Heart left ventricle (tissue), 16 donors: ENCODE data around the gene MS4A18. TPM values are rescaled to one million over a fixed set of nuclear protein-coding genes. Genes with fewer than 3 reads are reported as not detected.

Experiments used
- ATAC-seq, 4 donors: fragments of 200-7000 bp; cut with Tn5 transposase; one replicate each; pipeline ENCODE4 v1.9.1; 2020 to 2022; ENCODE audit warnings: moderate library complexity in 4 of 4, mild to moderate bottlenecking in 3 of 4, moderate number of reproducible peaks in 1 of 4
- DNase-seq, 5 donors: peaks; one replicate each; pipeline ENCODE4 v3.0.0-alpha.2; 2020
- H3K27ac ChIP-seq, 12 donors: fragments of 200-600 bp; sonication (generic) in 4 of 12; one replicate each; pipeline versions ENCODE4 v1.5.0 to v1.8.0; 2016 to 2022; ENCODE audit warnings: mild to moderate bottlenecking in 2 of 12
- H3K27me3 ChIP-seq, 9 donors: fragments of 200-600 bp; sonication (generic) in 2 of 9; one replicate each; pipeline versions ENCODE4 v1.5.1 to v1.8.0; 2016 to 2022; ENCODE audit warnings: mild to moderate bottlenecking in 3 of 9
- H3K36me3 ChIP-seq, 9 donors: fragments of 200-600 bp; sonication (generic) in 2 of 9; one replicate each; pipeline versions ENCODE4 v1.5.0 to v1.8.0; 2018 to 2022; ENCODE audit warnings: mild to moderate bottlenecking in 2 of 9
- H3K4me1 ChIP-seq, 12 donors: fragments of 200-600 bp; sonication (generic) in 4 of 12; one replicate each; pipeline versions ENCODE4 v1.5.0 to v1.8.0; 2016 to 2022; ENCODE audit warnings: mild to moderate bottlenecking in 3 of 12
- H3K4me3 ChIP-seq, 12 donors: fragments of 200-600 bp; sonication (generic) in 4 of 12; one replicate each; pipeline versions ENCODE4 v1.5.0 to v1.8.0; 2017 to 2022; ENCODE audit warnings: mild to moderate bottlenecking in 9 of 12, moderate library complexity in 4 of 12
- H3K9me3 ChIP-seq, 12 donors: fragments of 200-600 bp; sonication (generic) in 4 of 12; one replicate each; pipeline versions ENCODE4 v1.5.0 to v1.8.0; 2016 to 2022; ENCODE audit warnings: mild to moderate bottlenecking in 1 of 12
- POLR2A ChIP-seq, 2 donors: fragments of 450-650 bp; IDR thresholded peaks; one replicate each; pipeline ENCODE4 v1.6.1; 2017; ENCODE audit warnings: antibody characterized with exemption in 2 of 2, mild to moderate bottlenecking in 2 of 2, moderate library complexity in 2 of 2
- WGBS, 4 donors: extraction: QIAGEN DNeasy Blood & Tissue Kit in 2 of 4; methylation state at CpG; one replicate each; pipeline versions ENCODE4 v1.1.5 to v1.1.7; 2013 to 2018; 5-methylcytosine and 5-hydroxymethylcytosine counted together
- intact Hi-C, 10 donors: fragments of 100-400 bp; cut with DNase I; formaldehyde crosslinking; loops; one replicate each; pipeline versions ENCODE4 v1.11.1 to v1.14.2; 2022
- polyA plus RNA-seq, 2 donors: library from polyadenylated mRNA; stranded (reverse); fragments of 200-250 nt; gene quantifications; one replicate each; pipeline ENCODE4 v1.2.3, GENCODE V29; 2013
- total RNA-seq, 9 donors: library from RNA; depleted of rRNA in 2 of 9; stranded (reverse); fragments of >200 nt in 2 of 9; fragmentation: NEBNext Ultra II Directional in 3 of 9; extraction: Animal tissue kit (Norgen Biotek cat#: 25700) in 3 of 9; gene quantifications; one replicate each; pipeline versions ENCODE4 v1.1.0 to v1.2.4, GENCODE V29; 2016 to 2023
- TF ChIP-seq, protein P1 (sequence below), 12 donors: fragments of 200-600 bp; sonication (generic) in 4 of 12; IDR thresholded peaks; one replicate each; pipeline versions ENCODE4 v1.5.0 to v1.8.0; 2018 to 2022; ENCODE audit warnings: antibody characterized with exemption in 12 of 12, mild to moderate bottlenecking in 5 of 12
- donor health status: ischemic (EF 13 %, LVEDD 7.1; RV severe dilation, severe dysfunction).
- donor health status: healthy with polysubstance abuse.
- donor health status: DM: no; HTN: yes; CAD: no.
- donor health status: DM: no; HTN: no; CAD: no.
- donor health status: ischemic (EF 25% LVEDD 6.9; RV normal size, moderate dysfunction).
- donor health status: ischemic (EF 25% LVEDD 5.7; RV mildly dilated, moderate dysfunction).
- donor health status: healthy.
- donor health status: DM: yes; HTN: yes; CAD: no.
- donor health status: ischemic (EF 35%, LVEDD 5.7; RV mildly dilated, moderate dysfunction).
- donor health status: nonischemic (EF 11% LVEDD 7.7; RV severe dilation, severe dysfunction).
- donor health status: DM: yes; HTN: yes; CAD: no.
- donor health status: PGD.
- donor health status: ischemic (EF 29% LVEDD 5.4; RV normal size, mild dysfunction).
- donor health status: nonischemic (EF 23%, LVEDD 6.1; RV moderate dilation, normal function).

Gene MS4A18
- total and polyA plus RNA-seq, 11 donors: not detected

DNA sequence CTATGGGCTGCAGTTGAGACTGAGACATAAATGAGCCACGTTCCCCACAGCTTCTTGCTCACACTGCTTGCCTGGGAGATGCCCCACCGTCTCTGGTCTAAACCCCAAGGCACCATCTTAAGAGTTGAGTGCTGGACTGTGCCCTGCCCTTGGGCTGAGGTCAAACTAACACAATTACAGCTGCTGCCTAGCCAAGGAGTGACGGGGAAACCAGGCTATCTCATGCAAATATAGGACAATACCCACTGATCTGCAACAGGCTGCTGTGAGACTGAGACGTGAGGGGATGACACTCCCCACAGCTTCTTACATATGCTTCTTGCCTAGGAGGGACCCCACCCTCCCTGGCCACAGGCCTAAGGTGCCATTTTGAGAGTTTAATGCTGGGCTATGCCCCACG is 32.9 kb upstream of the MS4A18 start:
- H3K9me3 ChIP-seq: no peaks in the 10 kb centered on the region
- no peak overlapping the region for H3K27ac ChIP-seq
- TF ChIP-seq, protein P1, sequence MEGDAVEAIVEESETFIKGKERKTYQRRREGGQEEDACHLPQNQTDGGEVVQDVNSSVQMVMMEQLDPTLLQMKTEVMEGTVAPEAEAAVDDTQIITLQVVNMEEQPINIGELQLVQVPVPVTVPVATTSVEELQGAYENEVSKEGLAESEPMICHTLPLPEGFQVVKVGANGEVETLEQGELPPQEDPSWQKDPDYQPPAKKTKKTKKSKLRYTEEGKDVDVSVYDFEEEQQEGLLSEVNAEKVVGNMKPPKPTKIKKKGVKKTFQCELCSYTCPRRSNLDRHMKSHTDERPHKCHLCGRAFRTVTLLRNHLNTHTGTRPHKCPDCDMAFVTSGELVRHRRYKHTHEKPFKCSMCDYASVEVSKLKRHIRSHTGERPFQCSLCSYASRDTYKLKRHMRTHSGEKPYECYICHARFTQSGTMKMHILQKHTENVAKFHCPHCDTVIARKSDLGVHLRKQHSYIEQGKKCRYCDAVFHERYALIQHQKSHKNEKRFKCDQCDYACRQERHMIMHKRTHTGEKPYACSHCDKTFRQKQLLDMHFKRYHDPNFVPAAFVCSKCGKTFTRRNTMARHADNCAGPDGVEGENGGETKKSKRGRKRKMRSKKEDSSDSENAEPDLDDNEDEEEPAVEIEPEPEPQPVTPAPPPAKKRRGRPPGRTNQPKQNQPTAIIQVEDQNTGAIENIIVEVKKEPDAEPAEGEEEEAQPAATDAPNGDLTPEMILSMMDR (IDR thresholded peaks at IDR 0.05): no peak
- TF ChIP-seq POLR2A (IDR thresholded peaks at IDR 0.05): no peak
- 74 to 78% (median 77%) methylated on average over 5 of the region's 5 CpGs for WGBS, 4 donors
- H3K4me1 ChIP-seq: no peaks in the 10 kb centered on the region
- DNase-seq: no peak
- no peaks in the 10 kb centered on the region for H3K36me3 ChIP-seq
- no peak for ATAC-seq
- H3K27me3 ChIP-seq: peaks cover 0 to 2% (median 0%) of the 10 kb centered on the region in 9 donors
- H3K4me3 ChIP-seq: no peak overlapping the region
- intact Hi-C loops: loop anchor here in 1 of 10 donors (10.0 kb wide), 1 partner anchor 63 kb away; the partner anchor contains the start of gene MS4A15

DNA sequence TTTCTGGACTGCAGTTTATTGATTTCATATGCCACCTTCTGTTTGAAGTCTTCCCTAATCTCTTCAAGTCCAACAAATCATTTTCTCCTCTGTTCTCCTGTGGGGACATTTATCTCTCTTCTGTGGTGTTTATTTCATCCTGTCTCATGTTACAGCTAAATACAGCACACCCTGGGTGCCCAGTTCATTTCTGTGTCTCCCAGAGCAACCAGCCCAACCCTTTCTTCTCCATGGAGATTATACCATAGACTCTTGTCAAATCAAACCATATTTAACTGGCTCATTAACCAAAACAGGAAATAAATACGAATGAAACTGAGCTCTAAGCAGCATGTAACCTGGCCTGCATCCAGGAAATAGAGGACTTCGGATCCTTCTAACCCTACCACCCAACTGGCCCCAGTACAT is 25.2 kb upstream of the MS4A18 start, which contains the start of gene MS4A8:
Gene MS4A8 (plus strand): TSS at position 329 of the 408 bp plus-strand sequence. CDS start 1,249 bp downstream, outside the sequence.
- 25 to 30% (median 28%) methylated on average over 2 of the region's 2 CpGs for WGBS, 4 donors
- Histone ChIP-seq H3K4me1 (no peaks in the 10 kb centered on the region), H3K36me3 (no peaks in the 10 kb centered on the region), H3K27ac (no peak within 1 kb of the TSS), H3K4me3 (no peak within 1 kb of the TSS), H3K9me3 (no peaks in the 10 kb centered on the region), H3K27me3 (peaks cover 0 to 4% (median 0%) of the 10 kb centered on the region in 9 donors)
- DNase-seq (no peak), ATAC-seq (no peak)
- intact Hi-C loops: loop anchor here in 1 of 10 donors (10.0 kb wide), 1 partner anchor 56 kb away; the partner anchor contains the start of gene MS4A15
- TF ChIP-seq, protein P1 (IDR thresholded peaks at IDR 0.05): no peak
- TF ChIP-seq POLR2A (IDR thresholded peaks at IDR 0.05): no peak

DNA sequence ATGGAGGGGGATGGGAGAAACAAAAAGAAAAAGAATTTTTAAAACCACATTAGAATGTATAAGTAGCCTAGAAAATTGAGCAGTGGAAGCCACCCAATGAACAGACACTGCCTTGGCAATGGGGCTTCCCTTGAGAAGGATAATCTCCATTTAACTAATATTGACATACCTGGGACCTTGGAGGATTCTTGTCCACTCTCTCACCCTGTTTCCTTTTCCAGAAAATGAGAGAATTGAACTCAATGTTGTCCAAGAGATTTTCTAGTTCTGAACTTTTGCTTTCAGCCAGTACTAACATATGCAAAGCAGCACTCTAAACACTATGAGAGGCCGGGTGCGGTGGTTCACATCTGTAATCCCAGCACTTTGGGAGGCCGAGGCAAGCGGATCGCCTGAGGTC is 24.6 kb upstream of the MS4A18 start:
- intact Hi-C loops: loop anchor here in 1 of 10 donors (10.0 kb wide), 1 partner anchor 55 kb away; the partner anchor contains the start of gene MS4A15
- no peak for ATAC-seq
- Histone ChIP-seq H3K27ac (no peak overlapping the region), H3K4me3 (no peak overlapping the region), H3K4me1 (no peaks in the 10 kb centered on the region), H3K9me3 (no peaks in the 10 kb centered on the region), H3K36me3 (no peaks in the 10 kb centered on the region), H3K27me3 (peaks cover 0 to 4% (median 0%) of the 10 kb centered on the region in 9 donors)
- no peak for DNase-seq
- TF ChIP-seq, protein P1 (IDR thresholded peaks at IDR 0.05): no peak
- no peak for TF ChIP-seq POLR2A (IDR thresholded peaks at IDR 0.05)
- 90 to 94% (median 93%) methylated on average over 5 of the region's 5 CpGs for WGBS, 4 donors

DNA sequence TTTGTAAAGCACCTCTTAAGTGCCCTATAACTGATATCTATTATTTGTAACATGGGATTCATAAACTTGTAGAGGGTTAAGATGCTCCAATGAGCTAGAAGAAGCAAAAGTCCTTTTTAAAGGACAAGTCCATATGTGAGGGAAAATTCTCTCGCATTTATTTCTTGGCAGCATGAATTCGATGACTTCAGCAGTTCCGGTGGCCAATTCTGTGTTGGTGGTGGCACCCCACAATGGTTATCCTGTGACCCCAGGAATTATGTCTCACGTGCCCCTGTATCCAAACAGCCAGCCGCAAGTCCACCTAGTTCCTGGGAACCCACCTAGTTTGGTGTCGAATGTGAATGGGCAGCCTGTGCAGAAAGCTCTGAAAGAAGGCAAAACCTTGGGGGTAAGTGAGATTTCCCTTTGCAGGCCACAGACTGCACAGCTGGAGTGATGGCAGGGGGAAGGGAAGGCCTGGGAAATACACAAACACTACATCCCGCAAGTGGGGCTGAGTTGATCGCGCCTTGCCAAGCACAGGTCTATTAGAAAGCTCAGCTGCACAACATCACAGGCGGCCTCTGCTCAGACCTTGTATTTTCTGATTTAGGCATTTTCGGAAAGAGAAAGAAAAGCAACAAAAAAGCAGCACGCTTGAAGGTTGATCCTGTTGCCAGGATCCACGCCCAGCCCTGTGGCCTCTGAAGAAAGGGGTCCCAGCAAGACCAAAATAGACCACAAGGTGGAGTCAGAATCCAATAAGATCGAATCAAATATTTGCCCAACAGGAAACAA is 23.6 kb upstream of the MS4A18 start:
- DNase-seq (no peak), ATAC-seq (no peak)
- TF ChIP-seq, protein P1 (IDR thresholded peaks at IDR 0.05): peak in 3 of 12 donors; percentile 7 to 31 (median 18)
- no peak for TF ChIP-seq POLR2A (IDR thresholded peaks at IDR 0.05)
- Histone ChIP-seq H3K36me3 (no peaks in the 10 kb centered on the region), H3K27me3 (peaks cover 0 to 4% (median 0%) of the 10 kb centered on the region in 9 donors), H3K27ac (no peak overlapping the region), H3K9me3 (no peaks in the 10 kb centered on the region), H3K4me3 (no peak overlapping the region), H3K4me1 (no peaks in the 10 kb centered on the region)
- 61 to 63% (median 63%) methylated on average over 14 of the region's 14 CpGs for WGBS, 4 donors
- intact Hi-C loops: no loop called here
